Endothelial cell of umbilical vein (primary cell): ENCODE measurements around the gene TTC13.

Source experiments
- CTCF ChIP-seq, 2 donors: IDR thresholded peaks; 1 replicate in 1 of 2; 2 replicates in 1 of 2; pipeline ENCODE4 v1.5.1; 2011; ENCODE audit warnings: low read length in 2 of 2, mild to moderate bottlenecking in 2 of 2, moderate library complexity in 2 of 2, control low read depth in 1 of 2, inconsistent platforms in 1 of 2, low read depth in 1 of 2; ENCODE audit not compliant: insufficient read depth in 1 of 2; ENCODE audit errors: extremely low read depth in 1 of 2
- EZH2 ChIP-seq: IDR thresholded peaks from 2 replicates; pipeline ENCODE4 v1.6.1; 2012; ENCODE audit warnings: borderline replicate concordance, low read depth, mild to moderate bottlenecking, moderate library complexity, low read length, inconsistent platforms; ENCODE audit not compliant: severe bottlenecking
- FOS ChIP-seq: IDR thresholded peaks from 2 replicates; pipeline ENCODE4 v1.6.1; 2011; ENCODE audit warnings: mild to moderate bottlenecking, low read length, moderate library complexity, borderline replicate concordance; ENCODE audit not compliant: insufficient read depth
- GATA2 ChIP-seq: IDR thresholded peaks from 2 replicates; pipeline ENCODE4 v1.7.0; 2011; ENCODE audit warnings: low read depth, mild to moderate bottlenecking, moderate library complexity, mixed read lengths, low read length; ENCODE audit not compliant: insufficient read length, insufficient read depth
- JUN ChIP-seq: IDR thresholded peaks from 2 replicates; pipeline ENCODE4 v1.6.1; 2011; ENCODE audit warnings: borderline replicate concordance, low read depth; ENCODE audit not compliant: insufficient read length, insufficient read depth
- MYC ChIP-seq: IDR thresholded peaks from one replicate; pipeline ENCODE4 v1.6.1; 2011; ENCODE audit warnings: mild to moderate bottlenecking, low read depth, low read length
- POLR2A ChIP-seq: IDR thresholded peaks from 2 replicates; pipeline ENCODE4 v1.6.1; 2012; ENCODE audit warnings: low read depth, mild to moderate bottlenecking, control low read depth, low read length
- POLR2AphosphoS5 ChIP-seq: IDR thresholded peaks from 2 replicates; pipeline ENCODE4 v1.6.1; 2012; ENCODE audit warnings: low read depth, mild to moderate bottlenecking, control low read depth, low read length, moderate library complexity; ENCODE audit not compliant: insufficient read depth
- TF ChIP-seq, protein P1 (sequence below): IDR thresholded peaks from 2 replicates; pipeline ENCODE4 v1.6.1; 2011; ENCODE audit not compliant: insufficient read depth, insufficient read length

GRCh38 chr1:230867903-230868735, 110.5 kb downstream of the TTC13 start, which contains the start of gene C1orf198:
- TF ChIP-seq POLR2A: peak; percentile 65
- TF ChIP-seq CTCF (IDR thresholded peaks at IDR 0.05; ENCODE audit: extremely low read depth in 1 of 2, insufficient read depth in 1 of 2, low read depth in 1 of 2, low read length in 2 of 2): no peak
- peak; percentile 68 for TF ChIP-seq POLR2AphosphoS5
- no peak for TF ChIP-seq FOS
- TF ChIP-seq EZH2: no peak
- TF ChIP-seq GATA2: no peak
- no peak for TF ChIP-seq JUN
- TF ChIP-seq, protein P1, sequence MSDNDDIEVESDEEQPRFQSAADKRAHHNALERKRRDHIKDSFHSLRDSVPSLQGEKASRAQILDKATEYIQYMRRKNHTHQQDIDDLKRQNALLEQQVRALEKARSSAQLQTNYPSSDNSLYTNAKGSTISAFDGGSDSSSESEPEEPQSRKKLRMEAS: no peak
- TF ChIP-seq MYC: no peak
